ENCODE data around the gene IKZF4. TPM values are rescaled to one million over a fixed set of nuclear protein-coding genes. Genes with fewer than 3 reads are reported as not detected.

The IKZF4 gene
- total RNA-seq, 1 experiment from 2014 or later, result 1.5 TPM

GRCh38 chr12:56079723-56080555 is 59.1 kb downstream of the IKZF4 start, which contains the start of gene ERBB3:
Gene ERBB3 (plus strand): TSS chr12:56080165. CDS start chr12:56080301, 136 bp downstream.
- Histone ChIP-seq H3K27me3 (ENCODE audit: control insufficient read depth, insufficient read depth, low read length) (no peaks in the 10 kb centered on the region), H3K4me3 (ENCODE audit: insufficient read depth, low read depth, low read length) (peak within 1 kb of the TSS; percentile 89), H3K36me3 (replicated peaks; ENCODE audit: control insufficient read depth, insufficient read depth, low read length) (peaks cover 12% of the 10 kb centered on the region)
- peak; percentile 95 for DNase-seq

DNA sequence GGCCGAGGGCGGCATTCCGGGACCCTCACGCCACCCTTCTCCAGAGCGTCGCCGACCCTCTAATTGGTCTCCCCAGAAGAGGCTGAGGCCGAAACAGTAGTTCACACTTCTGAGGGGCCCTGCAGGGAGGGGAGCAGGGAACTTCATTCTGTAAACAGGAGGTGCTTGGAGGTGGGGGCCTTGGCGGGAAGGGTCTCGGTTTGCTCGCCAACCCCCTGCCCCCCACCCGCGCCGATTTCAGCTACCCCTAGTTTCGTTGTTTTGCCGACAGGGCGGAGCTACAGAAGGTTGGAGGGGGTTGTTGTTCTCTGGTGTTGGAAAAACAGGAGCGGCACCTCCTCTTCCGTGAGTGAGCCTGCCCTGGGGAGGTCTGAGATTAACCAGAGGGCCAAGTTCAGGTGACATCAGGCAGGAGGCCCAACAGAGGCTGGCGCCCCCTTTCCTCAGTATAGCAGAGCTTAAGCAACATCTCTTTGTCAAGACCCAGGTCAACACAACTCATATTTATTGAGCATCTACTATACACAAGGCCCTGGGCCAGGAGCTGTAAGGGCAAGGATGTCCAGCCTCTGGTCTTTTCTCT is 59.8 kb downstream of the IKZF4 start:
- Histone ChIP-seq H3K36me3 (replicated peaks; ENCODE audit: control insufficient read depth, insufficient read depth, low read length) (peaks cover 14% of the 10 kb centered on the region), H3K27me3 (ENCODE audit: control insufficient read depth, insufficient read depth, low read length) (no peaks in the 10 kb centered on the region), H3K4me3 (ENCODE audit: insufficient read depth, low read depth, low read length) (peak overlapping the region; percentile 89)
- DNase-seq, result peak; percentile 72

GRCh38 chr12:56081393-56082347 is 60.8 kb downstream of the IKZF4 start:
- Histone ChIP-seq H3K4me3 (ENCODE audit: insufficient read depth, low read depth, low read length) (peak overlapping the region; percentile 89), H3K27me3 (ENCODE audit: control insufficient read depth, insufficient read depth, low read length) (no peaks in the 10 kb centered on the region), H3K36me3 (replicated peaks; ENCODE audit: control insufficient read depth, insufficient read depth, low read length) (peaks cover 21% of the 10 kb centered on the region)
- DNase-seq, result peak; percentile 30

DNA sequence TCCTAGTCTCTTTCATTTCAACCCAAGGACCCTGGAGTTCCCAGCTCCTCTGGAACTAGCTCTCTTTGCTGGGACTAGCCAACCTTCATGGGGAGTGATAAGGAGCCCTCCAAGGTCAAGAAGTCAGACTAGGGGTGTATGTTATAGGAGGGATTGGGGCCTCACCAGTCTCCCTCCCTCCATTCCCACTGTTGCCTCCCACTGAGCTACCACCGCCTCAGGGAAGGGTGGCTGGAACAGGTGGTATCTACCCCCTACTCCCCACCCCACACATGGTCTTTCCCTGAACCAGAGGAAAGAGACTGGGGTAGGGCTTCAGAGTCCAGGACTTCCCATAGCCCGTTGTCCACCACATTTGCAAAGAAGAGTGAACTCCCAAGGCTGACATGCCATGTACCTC is 61.5 kb downstream of the IKZF4 start:
- DNase-seq, result no peak
- no peak overlapping the region for H3K4me3 ChIP-seq (ENCODE audit: insufficient read depth, low read depth, low read length)
- peaks cover 25% of the 10 kb centered on the region for H3K36me3 ChIP-seq (replicated peaks; ENCODE audit: control insufficient read depth, insufficient read depth, low read length)
- H3K27me3 ChIP-seq (ENCODE audit: control insufficient read depth, insufficient read depth, low read length), result no peaks in the 10 kb centered on the region

DNA sequence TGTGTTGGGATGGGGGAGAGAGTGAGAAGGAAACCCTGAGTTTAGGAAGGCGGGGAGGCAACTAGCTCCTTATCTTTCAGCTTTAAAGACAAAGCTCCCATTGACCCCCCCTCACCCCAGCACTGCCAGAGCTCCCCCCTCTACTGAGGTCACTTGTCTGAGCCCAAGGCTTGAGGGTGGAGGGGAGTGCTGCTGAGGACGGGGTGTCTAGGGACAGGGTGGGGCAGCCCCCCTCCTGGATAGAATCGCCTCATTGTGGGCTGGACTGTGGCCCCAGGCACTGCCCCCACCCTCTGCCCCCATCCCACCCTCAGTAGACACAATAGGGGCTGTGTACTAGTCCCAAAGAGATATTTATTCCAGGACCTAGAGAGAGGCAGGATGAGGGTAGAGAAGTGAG is 62.1 kb downstream of the IKZF4 start:
- H3K27me3 ChIP-seq (ENCODE audit: control insufficient read depth, insufficient read depth, low read length), result no peaks in the 10 kb centered on the region
- peaks cover 31% of the 10 kb centered on the region for H3K36me3 ChIP-seq (replicated peaks; ENCODE audit: control insufficient read depth, insufficient read depth, low read length)
- no peak for DNase-seq
- H3K4me3 ChIP-seq (ENCODE audit: insufficient read depth, low read depth, low read length), result no peak overlapping the region

GRCh38 chr12:56084958-56085543 is 64.2 kb downstream of the IKZF4 start:
- H3K27me3 ChIP-seq (ENCODE audit: control insufficient read depth, insufficient read depth, low read length), result no peaks in the 10 kb centered on the region
- DNase-seq, result peak; percentile 82
- H3K4me3 ChIP-seq (ENCODE audit: insufficient read depth, low read depth, low read length), result no peak overlapping the region
- H3K36me3 ChIP-seq (replicated peaks; ENCODE audit: control insufficient read depth, insufficient read depth, low read length), result peaks cover 42% of the 10 kb centered on the region

DNA sequence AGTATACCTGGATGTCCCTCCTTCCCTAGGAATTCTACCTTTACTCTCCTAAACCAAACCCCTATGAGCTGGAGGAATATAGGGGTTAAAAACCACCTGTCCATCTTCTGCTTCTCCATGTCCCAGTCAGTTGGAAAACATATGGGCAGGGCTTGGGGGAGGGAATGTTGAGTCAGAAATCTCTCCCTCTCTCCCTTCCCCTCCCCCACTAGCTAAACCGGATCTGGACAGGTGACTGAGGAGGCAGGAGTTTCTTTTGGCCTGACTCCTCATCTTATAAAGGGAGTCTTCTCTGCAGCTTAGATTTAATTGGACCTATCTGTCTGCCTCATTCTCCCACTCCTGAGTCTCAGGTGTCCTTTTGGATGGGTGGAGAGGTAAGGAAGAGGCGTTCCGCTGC is 65.3 kb downstream of the IKZF4 start:
- H3K36me3 ChIP-seq (replicated peaks; ENCODE audit: control insufficient read depth, insufficient read depth, low read length), result peaks cover 44% of the 10 kb centered on the region
- no peak overlapping the region for H3K4me3 ChIP-seq (ENCODE audit: insufficient read depth, low read depth, low read length)
- no peaks in the 10 kb centered on the region for H3K27me3 ChIP-seq (ENCODE audit: control insufficient read depth, insufficient read depth, low read length)
- peak; percentile 19 for DNase-seq

GRCh38 chr12:56086608-56087007 is 65.8 kb downstream of the IKZF4 start:
- H3K36me3 ChIP-seq (replicated peaks; ENCODE audit: control insufficient read depth, insufficient read depth, low read length), result peaks cover 46% of the 10 kb centered on the region

DNA sequence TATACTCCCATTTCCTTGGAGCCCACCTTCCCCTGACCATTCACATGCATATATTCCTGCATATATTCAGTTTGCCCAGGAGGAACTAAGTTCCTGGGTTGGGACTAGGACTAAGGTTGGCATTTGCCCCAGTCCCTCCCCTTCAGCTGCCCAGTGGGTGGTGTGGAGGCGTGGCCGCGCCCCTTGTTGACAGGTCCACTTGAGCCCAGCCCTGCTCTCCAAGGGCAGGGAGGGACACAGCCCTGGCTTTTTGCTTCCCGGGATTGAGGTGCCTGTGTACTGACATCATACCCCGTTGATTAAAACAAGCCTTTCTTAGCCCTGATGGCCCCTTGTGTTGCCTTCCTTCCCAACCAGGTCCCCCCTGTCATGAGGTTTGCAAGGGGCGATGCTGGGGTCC is 66.4 kb downstream of the IKZF4 start:
- Histone ChIP-seq H3K4me3 (ENCODE audit: insufficient read depth, low read depth, low read length) (no peak overlapping the region), H3K36me3 (replicated peaks; ENCODE audit: control insufficient read depth, insufficient read depth, low read length) (peaks cover 48% of the 10 kb centered on the region), H3K27me3 (ENCODE audit: control insufficient read depth, insufficient read depth, low read length) (no peaks in the 10 kb centered on the region)
- peak; percentile 37 for DNase-seq

More at GRCh38 chr12:56086608-56087007, 65.8 kb downstream of the IKZF4 start:
- DNase-seq, result peak; percentile 13
- Histone ChIP-seq H3K4me3 (ENCODE audit: insufficient read depth, low read depth, low read length) (no peak overlapping the region), H3K27me3 (ENCODE audit: control insufficient read depth, insufficient read depth, low read length) (no peaks in the 10 kb centered on the region)

Other genes with a start within 250 kb of the IKZF4 start
- 99.1 and 119 TPM in 2 replicates for gene SARNP, start 203.3 kb upstream of the IKZF4 start, total RNA-seq (2014; rRNA removed; shearing (Covaris generic))
- 10.6 and 18.3 TPM in 2 replicates for gene ORMDL2, start 203.0 kb upstream of the IKZF4 start, total RNA-seq (2014; rRNA removed; shearing (Covaris generic))
- 30.1 and 35.1 TPM in 2 replicates for gene DNAJC14, start 191.5 kb upstream of the IKZF4 start, total RNA-seq (2014; rRNA removed; shearing (Covaris generic))
- gene MMP19, start 178.1 kb upstream of the IKZF4 start, total RNA-seq (2014; rRNA removed; shearing (Covaris generic)), result 1.1 and 1.4 TPM in 2 replicates
- 94.2 and 97.8 TPM in 2 replicates for gene PYM1, start 93.1 kb upstream of the IKZF4 start, total RNA-seq (2014; rRNA removed; shearing (Covaris generic))
- gene DGKA, start 89.9 kb upstream of the IKZF4 start, total RNA-seq (2014; rRNA removed; shearing (Covaris generic)), result 7.9 and 10.9 TPM in 2 replicates
- gene PMEL, start 55.0 kb upstream of the IKZF4 start, total RNA-seq (2014; rRNA removed; shearing (Covaris generic)), result 28.4 and 38.1 TPM in 2 replicates
- gene CDK2, start 54.2 kb upstream of the IKZF4 start, total RNA-seq (2014; rRNA removed; shearing (Covaris generic)), result 63.3 and 68.0 TPM in 2 replicates
- 52.1 and 52.4 TPM in 2 replicates for gene RAB5B, start 47.0 kb upstream of the IKZF4 start, total RNA-seq (2014; rRNA removed; shearing (Covaris generic))
- gene SUOX, start 23.8 kb upstream of the IKZF4 start, total RNA-seq (2014; rRNA removed; shearing (Covaris generic)), result 24.0 and 27.2 TPM in 2 replicates
- gene RPS26, start 20.9 kb downstream of the IKZF4 start, total RNA-seq (2014; rRNA removed; shearing (Covaris generic)), result 830 and 1,197 TPM in 2 replicates
- gene ERBB3, start 59.1 kb downstream of the IKZF4 start, total RNA-seq (2014; rRNA removed; shearing (Covaris generic)), result 32.4 and 39.8 TPM in 2 replicates
- 273 and 282 TPM in 2 replicates for gene PA2G4, start 83.5 kb downstream of the IKZF4 start, total RNA-seq (2014; rRNA removed; shearing (Covaris generic))
- 3,839 and 4,060 TPM in 2 replicates for gene RPL41, start 95.6 kb downstream of the IKZF4 start, total RNA-seq (2014; rRNA removed; shearing (Covaris generic))
- 8.2 and 11.3 TPM in 2 replicates for gene ZC3H10, start 97.2 kb downstream of the IKZF4 start, total RNA-seq (2014; rRNA removed; shearing (Covaris generic))
- gene ESYT1, start 107.2 kb downstream of the IKZF4 start, total RNA-seq (2014; rRNA removed; shearing (Covaris generic)), result 120 and 127 TPM in 2 replicates
- 118 and 129 TPM in 2 replicates for gene MYL6B, start 131.5 kb downstream of the IKZF4 start, total RNA-seq (2014; rRNA removed; shearing (Covaris generic))
- 941 and 1,248 TPM in 2 replicates for gene MYL6, start 137.3 kb downstream of the IKZF4 start, total RNA-seq (2014; rRNA removed; shearing (Covaris generic))
- gene SMARCC2, start 168.4 kb downstream of the IKZF4 start, total RNA-seq (2014; rRNA removed; shearing (Covaris generic)), result 20.0 and 27.5 TPM in 2 replicates
- 96.2 and 98.4 TPM in 2 replicates for gene RNF41, start 200.9 kb downstream of the IKZF4 start, total RNA-seq (2014; rRNA removed; shearing (Covaris generic))
- 45.5 and 50.4 TPM in 2 replicates for gene NABP2, start 203.3 kb downstream of the IKZF4 start, total RNA-seq (2014; rRNA removed; shearing (Covaris generic))
- 0.48 TPM in 1 of 2 replicates, not detected in the other for gene SLC39A5, start 209.0 kb downstream of the IKZF4 start, total RNA-seq (2014; rRNA removed; shearing (Covaris generic))
- 11.2 and 13.7 TPM in 2 replicates for gene ANKRD52, start 237.3 kb downstream of the IKZF4 start, total RNA-seq (2014; rRNA removed; shearing (Covaris generic))
- 15.5 and 21.2 TPM in 2 replicates for gene COQ10A, start 245.9 kb downstream of the IKZF4 start, total RNA-seq (2014; rRNA removed; shearing (Covaris generic))

Data from H7 (cell line).